ENCODE data around the gene LYAR. TPM values are rescaled to one million over a fixed set of nuclear protein-coding genes. Genes with fewer than 3 reads are reported as not detected.

The LYAR gene
- total and polyA plus RNA-seq, 2 donors from 2014 or later, result 6.6 to 8.6 TPM

DNA sequence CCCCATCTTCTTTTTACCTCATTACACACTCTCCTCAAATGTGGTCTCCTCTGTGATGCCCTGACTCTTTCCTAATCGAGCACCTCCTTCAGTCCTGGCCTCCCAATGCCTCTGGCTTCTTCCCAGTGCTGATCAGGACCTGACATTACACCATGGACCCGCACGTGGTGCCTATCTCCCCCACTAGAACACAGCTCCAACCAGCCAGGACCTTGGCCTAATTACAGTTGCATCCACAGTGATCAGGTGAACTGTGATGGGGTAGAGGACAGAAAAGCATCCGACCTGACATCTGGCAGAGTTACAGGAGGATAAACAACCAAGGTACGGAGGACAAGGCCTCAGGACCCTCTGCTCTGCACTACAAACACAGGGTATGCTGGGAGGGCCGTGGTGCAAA lies 12.4 kb downstream of the LYAR start:
- no peak for FAIRE-seq
- intact Hi-C loops (cut with DNase I), result no loop called here

GRCh38 chr4:4274226-4274625 lies 15.7 kb downstream of the LYAR start:
- DNase-seq (no peak), FAIRE-seq (no peak)
- Histone ChIP-seq H3K9ac (ENCODE audit: low read length in 3 of 3) (no peak overlapping the region), H3K4me1 (ENCODE audit: control insufficient read depth in 2 of 3, insufficient read depth in 2 of 3, low read depth in 1 of 3, low read length in 3 of 3) (no peaks in the 10 kb centered on the region), H3K9me3 (ENCODE audit: control insufficient read depth in 2 of 3, insufficient read depth in 1 of 3, low read length in 3 of 3) (no peaks in the 10 kb centered on the region), H3K27ac (ENCODE audit: low read depth in 2 of 2, low read length in 2 of 2) (no peak overlapping the region), H3K27me3 (ENCODE audit: control insufficient read depth, insufficient read depth, low read length) (no peaks in the 10 kb centered on the region), H3K36me3 (ENCODE audit: control insufficient read depth in 2 of 3, insufficient read depth in 3 of 3, low read length in 3 of 3) (peaks cover 2 to 24% (median 2%) of the 10 kb centered on the region in 3 donors), H3K4me3 (ENCODE audit: low read length in 3 of 3) (no peak overlapping the region)
- intact Hi-C loops (cut with DNase I), result no loop called here
- no peak for TF ChIP-seq CTCF (IDR thresholded peaks at IDR 0.05; ENCODE audit: borderline replicate concordance, extremely low read depth, insufficient read depth)

More for the DNA sequence above, 12.4 kb downstream of the LYAR start:
- Histone ChIP-seq H3K4me1 (ENCODE audit: control insufficient read depth in 2 of 3, insufficient read depth in 2 of 3, low read depth in 1 of 3, low read length in 3 of 3) (no peaks in the 10 kb centered on the region), H3K9me3 (ENCODE audit: control insufficient read depth in 2 of 3, insufficient read depth in 1 of 3, low read length in 3 of 3) (no peaks in the 10 kb centered on the region), H3K36me3 (ENCODE audit: control insufficient read depth in 2 of 3, insufficient read depth in 3 of 3, low read length in 3 of 3) (peaks cover 5 to 30% (median 7%) of the 10 kb centered on the region in 3 donors), H3K4me3 (ENCODE audit: low read length in 3 of 3) (no peak overlapping the region), H3K9ac (ENCODE audit: low read length in 3 of 3) (no peak overlapping the region), H3K27me3 (ENCODE audit: control insufficient read depth, insufficient read depth, low read length) (no peaks in the 10 kb centered on the region), H3K27ac (ENCODE audit: low read depth in 2 of 2, low read length in 2 of 2) (no peak overlapping the region)
- DNase-seq, result no peak
- TF ChIP-seq CTCF (IDR thresholded peaks at IDR 0.05; ENCODE audit: borderline replicate concordance, extremely low read depth, insufficient read depth), result no peak

- no peak for TF ChIP-seq CTCF (IDR thresholded peaks at IDR 0.05; ENCODE audit: borderline replicate concordance, extremely low read depth, insufficient read depth)
- FAIRE-seq (no peak), DNase-seq (no peak)
- intact Hi-C loops (cut with DNase I), result no loop called here
- H3K4me3 ChIP-seq (ENCODE audit: low read length in 3 of 3), result no peak overlapping the region
- no peak overlapping the region for H3K9ac ChIP-seq (ENCODE audit: low read length in 3 of 3)
- H3K9me3 ChIP-seq (ENCODE audit: control insufficient read depth in 2 of 3, insufficient read depth in 1 of 3, low read length in 3 of 3), result no peaks in the 10 kb centered on the region
- no peaks in the 10 kb centered on the region for H3K27me3 ChIP-seq (ENCODE audit: control insufficient read depth, insufficient read depth, low read length)
- H3K36me3 ChIP-seq (ENCODE audit: control insufficient read depth in 2 of 3, insufficient read depth in 3 of 3, low read length in 3 of 3), result peaks cover 2 to 7% (median 2%) of the 10 kb centered on the region in 3 donors
- no peaks in the 10 kb centered on the region for H3K4me1 ChIP-seq (ENCODE audit: control insufficient read depth in 2 of 3, insufficient read depth in 2 of 3, low read depth in 1 of 3, low read length in 3 of 3)
- no peak overlapping the region for H3K27ac ChIP-seq (ENCODE audit: low read depth in 2 of 2, low read length in 2 of 2)
Measured at GRCh38 chr4:4271912-4272311, 18.0 kb downstream of the LYAR start.

GRCh38 chr4:4270529-4270928 lies 19.4 kb downstream of the LYAR start:
- no peaks in the 10 kb centered on the region for H3K4me1 ChIP-seq (ENCODE audit: control insufficient read depth in 2 of 3, insufficient read depth in 2 of 3, low read depth in 1 of 3, low read length in 3 of 3)
- no peak overlapping the region for H3K9ac ChIP-seq (ENCODE audit: low read length in 3 of 3)
- FAIRE-seq (no peak), DNase-seq (no peak)
- no peak overlapping the region for H3K27ac ChIP-seq (ENCODE audit: low read depth in 2 of 2, low read length in 2 of 2)
- no peaks in the 10 kb centered on the region for H3K9me3 ChIP-seq (ENCODE audit: control insufficient read depth in 2 of 3, insufficient read depth in 1 of 3, low read length in 3 of 3)
- H3K36me3 ChIP-seq (ENCODE audit: control insufficient read depth in 2 of 3, insufficient read depth in 3 of 3, low read length in 3 of 3), result peaks cover 2 to 7% (median 2%) of the 10 kb centered on the region in 3 donors
- no peak for TF ChIP-seq CTCF (IDR thresholded peaks at IDR 0.05; ENCODE audit: borderline replicate concordance, extremely low read depth, insufficient read depth)
- no peak overlapping the region for H3K4me3 ChIP-seq (ENCODE audit: low read length in 3 of 3)
- H3K27me3 ChIP-seq (ENCODE audit: control insufficient read depth, insufficient read depth, low read length), result no peaks in the 10 kb centered on the region
- intact Hi-C loops (cut with DNase I), result no loop called here

Data from kidney (tissue), 14 donors.